SK-N-SH treated with all-trans-retinoic acid at 6 μM for 48 hours (cell line): ENCODE measurements around the gene COBL.

Experiments used
- ARNTL ChIP-seq: fragments of 450-650 bp; formaldehyde crosslinking; IDR thresholded peaks from 2 replicates; pipeline ENCODE4 v1.5.0; 2020; ENCODE audit warnings: low read depth, mild to moderate bottlenecking, moderate library complexity, borderline replicate concordance
- PATZ1 ChIP-seq: fragments of 250-450 bp; sonication (Bioruptor Pico); IDR thresholded peaks from 2 replicates; pipeline ENCODE4 v1.8.0; 2020; ENCODE audit warnings: mild to moderate bottlenecking, moderate library complexity, borderline replicate concordance
- TOX ChIP-seq: fragments of 250-450 bp; sonication (Bioruptor Pico); IDR thresholded peaks from 2 replicates; pipeline ENCODE4 v1.8.0; 2021; ENCODE audit warnings: mild to moderate bottlenecking, moderate library complexity, borderline replicate concordance
- TF ChIP-seq, protein P1 (sequence below): fragments of 250-450 bp; sonication (Bioruptor Pico); IDR thresholded peaks from 2 replicates; pipeline ENCODE4 v1.5.0; 2020; ENCODE audit warnings: mild to moderate bottlenecking, moderate library complexity

DNA sequence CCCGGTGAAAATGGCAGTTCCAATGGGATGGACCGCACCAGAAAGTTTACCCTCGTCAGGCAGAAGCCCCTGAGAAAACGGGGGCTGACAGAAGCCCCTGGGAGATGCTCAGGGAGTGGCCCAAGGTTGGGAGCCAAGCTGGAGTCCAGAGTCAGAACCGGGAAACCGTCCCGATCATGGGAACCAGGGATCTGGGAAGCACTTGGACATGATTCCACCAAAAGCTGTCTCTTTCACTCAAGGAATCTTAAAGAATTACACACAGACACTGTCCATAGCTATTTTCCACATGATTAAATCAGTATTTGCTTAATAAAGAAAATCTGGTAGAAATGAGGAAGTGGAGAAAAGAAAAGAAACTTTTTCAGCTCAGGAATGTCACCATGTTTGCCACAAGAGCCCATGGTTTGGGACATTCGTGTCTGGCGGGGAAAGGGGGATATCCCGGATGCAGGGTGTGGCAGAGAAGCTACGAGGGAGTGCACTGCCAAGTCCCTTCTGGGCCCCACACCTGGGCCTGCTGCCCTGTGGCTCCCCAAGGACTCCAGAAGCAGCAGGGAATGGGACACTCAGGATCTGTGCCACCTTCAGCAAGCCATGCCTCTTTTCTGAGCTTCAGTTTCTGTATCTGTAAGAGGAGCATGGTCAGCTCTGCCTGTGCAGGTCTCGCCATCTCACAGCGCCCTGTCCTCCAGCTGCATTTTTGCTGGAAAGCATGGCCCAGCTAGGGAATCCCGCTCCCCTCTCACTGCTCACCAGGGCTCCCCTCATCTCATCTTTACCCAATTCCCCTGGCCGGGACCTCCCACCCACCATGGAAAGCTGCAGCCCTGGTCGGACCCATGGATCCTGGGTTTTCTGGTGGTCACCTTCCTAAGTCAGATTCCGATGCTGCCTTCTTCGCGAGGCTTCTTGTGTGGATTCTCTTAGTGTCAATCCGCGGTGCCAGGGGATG is 308.8 kb downstream of the COBL start:
- TF ChIP-seq ARNTL (CRISPR knock-in tag) (no peak), TOX (CRISPR knock-in tag) (no peak), PATZ1 (CRISPR knock-in tag) (no peak)
- TF ChIP-seq, protein P1, sequence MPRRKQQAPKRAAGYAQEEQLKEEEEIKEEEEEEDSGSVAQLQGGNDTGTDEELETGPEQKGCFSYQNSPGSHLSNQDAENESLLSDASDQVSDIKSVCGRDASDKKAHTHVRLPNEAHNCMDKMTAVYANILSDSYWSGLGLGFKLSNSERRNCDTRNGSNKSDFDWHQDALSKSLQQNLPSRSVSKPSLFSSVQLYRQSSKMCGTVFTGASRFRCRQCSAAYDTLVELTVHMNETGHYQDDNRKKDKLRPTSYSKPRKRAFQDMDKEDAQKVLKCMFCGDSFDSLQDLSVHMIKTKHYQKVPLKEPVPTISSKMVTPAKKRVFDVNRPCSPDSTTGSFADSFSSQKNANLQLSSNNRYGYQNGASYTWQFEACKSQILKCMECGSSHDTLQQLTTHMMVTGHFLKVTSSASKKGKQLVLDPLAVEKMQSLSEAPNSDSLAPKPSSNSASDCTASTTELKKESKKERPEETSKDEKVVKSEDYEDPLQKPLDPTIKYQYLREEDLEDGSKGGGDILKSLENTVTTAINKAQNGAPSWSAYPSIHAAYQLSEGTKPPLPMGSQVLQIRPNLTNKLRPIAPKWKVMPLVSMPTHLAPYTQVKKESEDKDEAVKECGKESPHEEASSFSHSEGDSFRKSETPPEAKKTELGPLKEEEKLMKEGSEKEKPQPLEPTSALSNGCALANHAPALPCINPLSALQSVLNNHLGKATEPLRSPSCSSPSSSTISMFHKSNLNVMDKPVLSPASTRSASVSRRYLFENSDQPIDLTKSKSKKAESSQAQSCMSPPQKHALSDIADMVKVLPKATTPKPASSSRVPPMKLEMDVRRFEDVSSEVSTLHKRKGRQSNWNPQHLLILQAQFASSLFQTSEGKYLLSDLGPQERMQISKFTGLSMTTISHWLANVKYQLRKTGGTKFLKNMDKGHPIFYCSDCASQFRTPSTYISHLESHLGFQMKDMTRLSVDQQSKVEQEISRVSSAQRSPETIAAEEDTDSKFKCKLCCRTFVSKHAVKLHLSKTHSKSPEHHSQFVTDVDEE = no peak
